ENCODE results near the gene PTPRN2. TPM values are rescaled to one million over a fixed set of nuclear protein-coding genes. Genes with fewer than 3 reads are reported as not detected.
A peak's percentile ranks its signal among the peaks of the same experiment; 100 is the strongest.

The PTPRN2 gene
- total and polyA plus RNA-seq, 2 of the 8 experiments (the other 6 are each of a cell fraction or from before 2014, with no cell fraction given): 2.6 to 4.5 TPM

GRCh38 chr7:157693071-157693520 is 894.5 kb downstream of the PTPRN2 start:
- H3K9ac ChIP-seq (replicated peaks in 1 of 4; ENCODE audit: extremely low read depth in 1 of 4, low read depth in 3 of 4, low read length in 3 of 4): no peak overlapping the region
- H2BK12ac ChIP-seq (ENCODE audit: low read depth, low read length): no peak overlapping the region
- no peaks in the 10 kb centered on the region for H3K36me3 ChIP-seq (ENCODE audit: control insufficient read depth in 2 of 4, insufficient read depth in 4 of 4, low read length in 3 of 4)
- ChIA-PET CTCF (ENCODE audit: partially characterized antibody) (interaction anchor here (0.7 to 1.2 kb wide), 3 partner anchors 60 to 183 kb away, joined by 3 to 4 read pairs (median 3); no protein-coding TSS in a partner anchor), POLR2A (ENCODE audit: partially characterized antibody) (interaction anchor here (0.8 to 1.0 kb wide), 2 partner anchors 10 to 127 kb away, joined by 3 read pairs; no protein-coding TSS in a partner anchor)
- H3K79me2 ChIP-seq (ENCODE audit: control insufficient read depth in 1 of 2, insufficient read depth in 2 of 2, low read length in 2 of 2): no peaks in the 10 kb centered on the region
- FAIRE-seq (no peak), DNase-seq (ENCODE audit: low read depth in 1 of 2, low spot score in 2 of 2) (no peak)
- H2AK5ac ChIP-seq (ENCODE audit: low read depth, low read length): no peak overlapping the region
- no peak overlapping the region for H3K4ac ChIP-seq (replicated peaks; ENCODE audit: insufficient read length, low read depth, low read length)
- no peak overlapping the region for H2AFZ ChIP-seq (ENCODE audit: low read length)
- peak overlapping the region; percentile 96 for H3K4me2 ChIP-seq (ENCODE audit: insufficient read depth in 1 of 2, low read depth in 2 of 2, low read length in 2 of 2)
- H4K5ac ChIP-seq (ENCODE audit: insufficient read length, low read depth, low read length): no peak overlapping the region
- no peak overlapping the region for H4K91ac ChIP-seq (replicated peaks; ENCODE audit: insufficient read length, low read length)
- H3K14ac ChIP-seq (ENCODE audit: insufficient read length): no peak overlapping the region
- H3K23ac ChIP-seq (ENCODE audit: insufficient read length): no peak overlapping the region
- H3K4me3 ChIP-seq (ENCODE audit: extremely low read depth in 1 of 4, insufficient read depth in 2 of 4, low read depth in 3 of 4, low read length in 4 of 4): peak overlapping the region; percentile 10 to 58 (median 26)
- peaks cover 23% of the 10 kb centered on the region; the same call in 1 of the 2 replicates for H3K23me2 ChIP-seq (ENCODE audit: low read depth, low read length)
- H2BK15ac ChIP-seq (ENCODE audit: low read length): no peak overlapping the region
- no peaks in the 10 kb centered on the region for H3K79me1 ChIP-seq (ENCODE audit: low read depth, low read length)
- no peak overlapping the region for H4K8ac ChIP-seq (ENCODE audit: extremely low read depth, insufficient read depth, low read length)
- no peak overlapping the region for H2BK20ac ChIP-seq (ENCODE audit: low read length)
- WGBS, 2 experiments (ENCODE audit: extremely low coverage in 1 of 2, insufficient coverage in 1 of 2, insufficient read length in 1 of 2, insufficient replicate concordance in 2 of 2, low coverage in 1 of 2, low lambda C conversion rate in 2 of 2, missing lambda C conversion rate in 1 of 2): 1% methylated on average over 15 of the region's 47 CpGs; no CpG with 5 or more reads in 1 of the 2 experiments
- H4K20me1 ChIP-seq (replicated peaks in 1 of 2; ENCODE audit: control insufficient read depth in 1 of 2, insufficient read depth in 2 of 2, low read length in 2 of 2): peaks cover 4 to 7% of the 10 kb centered on the region in 2 experiments
- no peak overlapping the region for H2BK5ac ChIP-seq (ENCODE audit: low read depth, low read length)
- peaks cover 0 to 35% (median 19%) of the 10 kb centered on the region in 4 experiments; a peak in 6 of 7 replicates for H3K4me1 ChIP-seq (replicated peaks in 1 of 4; ENCODE audit: control insufficient read depth in 3 of 4, insufficient read depth in 4 of 4, low read length in 3 of 4)
- H3K27ac ChIP-seq (ENCODE audit: low read depth, low read length): no peak overlapping the region
- no peak overlapping the region; the same call in 1 of the 2 replicates for H3K18ac ChIP-seq (ENCODE audit: extremely low read depth, low read length)
- peaks cover 56 to 73% (median 63%) of the 10 kb centered on the region in 4 experiments for H3K27me3 ChIP-seq (replicated peaks in 1 of 4; ENCODE audit: control insufficient read depth in 3 of 4, extremely low read depth in 1 of 4, insufficient read depth in 3 of 4, low read length in 3 of 4)
- H2BK120ac ChIP-seq (replicated peaks; ENCODE audit: low read depth, low read length): no peak overlapping the region
- H3K9me3 ChIP-seq (ENCODE audit: insufficient read depth in 2 of 2, low read depth in 1 of 2, low read length in 1 of 2): peaks cover 0 to 2% of the 10 kb centered on the region in 2 experiments; a peak in 2 of 4 replicates
- no peak overlapping the region for H3K56ac ChIP-seq (replicated peaks; ENCODE audit: insufficient read length, low read depth, low read length)
- TF ChIP-seq SUZ12 (IDR thresholded peaks at IDR 0.05; ENCODE audit: low read length): no peak
- no peak for TF ChIP-seq GTF2F1 (IDR thresholded peaks at IDR 0.05; ENCODE audit: borderline replicate concordance, low read depth, low read length)
- no peak for TF ChIP-seq MAFK (IDR thresholded peaks at IDR 0.05; ENCODE audit: low read depth, low read length)
- TF ChIP-seq ASH2L (IDR thresholded peaks at IDR 0.05; ENCODE audit: low read length): no peak
- no peak for TF ChIP-seq CHD2 (IDR thresholded peaks at IDR 0.05; ENCODE audit: low read length)
- no peak for TF ChIP-seq SAP30 (IDR thresholded peaks at IDR 0.05; ENCODE audit: insufficient read depth, insufficient replicate concordance, low read length)
- no peak for TF ChIP-seq CEBPB (IDR thresholded peaks at IDR 0.05; ENCODE audit: low read depth, low read length)
- no peak for TF ChIP-seq FOSL1 (IDR thresholded peaks at IDR 0.05; ENCODE audit: insufficient read depth, low read depth, low read length)
- TF ChIP-seq RNF2 (IDR thresholded peaks at IDR 0.05; ENCODE audit: borderline replicate concordance, low read depth, low read length, missing control alignments, poor library complexity, severe bottlenecking): no peak
- no peak for TF ChIP-seq EZH2 (IDR thresholded peaks at IDR 0.05; ENCODE audit: low read depth, low read length, severe bottlenecking)
- TF ChIP-seq KDM4A (IDR thresholded peaks at IDR 0.05; ENCODE audit: low read depth, low read length, severe bottlenecking): no peak
- TF ChIP-seq CTBP2 (IDR thresholded peaks at IDR 0.05; ENCODE audit: borderline replicate concordance, insufficient read depth, insufficient read length, low read length): no peak

All from H1 (cell line).